MM.1S (cell line): Measurements from ENCODE around the gene ALG8.
"Not testable (repeated sequence)": the region's sequence is repeated elsewhere in the genome, so short reads cannot be mapped to it uniquely, and the experiment has no call there.

Experiments
- DNase-seq: peaks from one replicate; pipeline ENCODE4 v3.0.0-alpha.2; 2015
- H2AFZ ChIP-seq: fragments of 300-600 bp; sonication (generic); 2 replicates; pipeline ENCODE4 v1.6.0; 2016; ENCODE audit warnings: antibody characterized with exemption, low read length
- H3F3A ChIP-seq: fragments of 300-600 bp; sonication (generic); 2 replicates; pipeline ENCODE4 v1.6.1; 2016; ENCODE audit warnings: mild to moderate bottlenecking, antibody characterized with exemption, low read length, moderate library complexity, mixed read lengths; ENCODE audit not compliant: insufficient read depth
- H3K27ac ChIP-seq: fragments of 300-600 bp; sonication (generic); 2 replicates; pipeline ENCODE4 v1.5.1; 2016; ENCODE audit warnings: mild to moderate bottlenecking, low read length
- H3K27me3 ChIP-seq: fragments of 300-600 bp; sonication (generic); replicated peaks from 2 replicates; pipeline ENCODE4 v1.6.0; 2016; ENCODE audit warnings: low read length; ENCODE audit not compliant: insufficient read depth
- H3K36me3 ChIP-seq: fragments of 300-600 bp; sonication (generic); replicated peaks from 2 replicates; pipeline ENCODE4 v1.6.1; 2016; ENCODE audit warnings: mild to moderate bottlenecking, low read length, mixed read lengths; ENCODE audit not compliant: insufficient read depth
- H3K4me1 ChIP-seq: fragments of 300-600 bp; sonication (generic); 2 replicates; pipeline ENCODE4 v1.6.1; 2016; ENCODE audit warnings: low read length, mixed read lengths
- H3K4me2 ChIP-seq: fragments of 300-600 bp; sonication (generic); 2 replicates; pipeline ENCODE4 v1.6.0; 2016; ENCODE audit warnings: low read depth, low read length
- H3K4me3 ChIP-seq: fragments of 300-600 bp; sonication (generic); 2 replicates; pipeline ENCODE4 v1.5.1; 2016; ENCODE audit warnings: low read length, mixed read lengths
- H3K79me2 ChIP-seq: fragments of 300-600 bp; sonication (generic); 2 replicates; pipeline ENCODE4 v1.6.1; 2016; ENCODE audit warnings: mixed run types, low read length, mixed read lengths
- H3K9ac ChIP-seq: fragments of 300-600 bp; sonication (generic); 2 replicates; pipeline ENCODE4 v1.6.1; 2016; ENCODE audit warnings: low read length, mixed read lengths
- H3K9me2 ChIP-seq: fragments of 300-600 bp; sonication (generic); replicated peaks from 2 replicates; pipeline ENCODE4 v1.6.1; 2016; ENCODE audit warnings: mild to moderate bottlenecking, low read length, mixed read lengths; ENCODE audit not compliant: insufficient read depth
- H3K9me3 ChIP-seq: fragments of 300-600 bp; sonication (generic); replicated peaks from 2 replicates; pipeline ENCODE4 v1.6.1; 2016; ENCODE audit warnings: mild to moderate bottlenecking, low read length, mixed read lengths; ENCODE audit not compliant: insufficient read depth
- H4K20me1 ChIP-seq: fragments of 300-600 bp; sonication (generic); 2 replicates; pipeline ENCODE4 v1.6.1; 2016; ENCODE audit warnings: mild to moderate bottlenecking, low read length, moderate library complexity, mixed read lengths; ENCODE audit not compliant: insufficient read depth
- EZH2 ChIP-seq: fragments of 300-600 bp; sonication (generic); optimal IDR thresholded peaks from 2 replicates; pipeline ENCODE3; 2017; ENCODE audit warnings: low read depth, mild to moderate bottlenecking, antibody characterized with exemption, low read length, mixed read lengths
- EZH2phosphoT487 ChIP-seq: fragments of 300-600 bp; sonication (generic); IDR thresholded peaks from 2 replicates; pipeline ENCODE4 v1.6.1; 2018; ENCODE audit warnings: antibody characterized with exemption, low read length
- TF ChIP-seq, protein P1 (sequence below): fragments of 300-600 bp; sonication (generic); IDR thresholded peaks from 2 replicates; pipeline ENCODE4 v1.5.1; 2016; ENCODE audit warnings: antibody characterized with exemption, low read length, mixed read lengths

Gene ALG8

DNA sequence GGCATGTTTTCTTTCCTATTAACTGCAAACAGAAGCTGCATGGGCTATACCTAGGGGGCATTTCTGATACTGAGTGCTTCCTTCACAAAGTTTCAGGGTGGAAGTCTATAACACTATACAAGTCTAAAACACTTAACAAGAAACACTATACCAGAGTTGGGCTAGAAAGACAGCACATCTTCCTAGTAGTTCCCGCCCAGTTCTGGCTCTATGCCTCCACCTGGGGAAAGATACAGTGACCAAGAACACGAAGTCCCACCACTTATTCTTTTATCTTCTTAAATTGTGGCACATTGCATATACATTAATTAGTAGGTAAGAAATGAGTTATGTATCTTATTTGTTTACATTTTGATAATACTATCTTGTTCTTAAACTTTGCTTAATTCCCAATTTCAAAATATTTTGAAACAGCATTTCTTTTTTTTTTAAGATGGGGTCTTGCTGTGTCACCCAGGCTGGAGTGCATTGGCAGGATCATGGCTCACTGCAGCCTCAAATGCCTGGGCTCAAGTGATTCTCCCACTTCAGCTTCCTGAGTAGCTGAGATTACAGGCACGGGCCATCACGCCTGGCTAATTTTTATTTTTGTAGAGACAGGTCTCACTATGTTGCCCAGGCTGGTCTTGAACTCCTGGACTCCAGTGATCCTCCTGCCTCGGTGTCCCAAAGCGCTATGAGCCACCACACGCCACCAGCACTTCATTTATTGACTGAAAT lies 41.6 kb downstream of the ALG8 start:
- Histone ChIP-seq H3F3A (no peaks in the 10 kb centered on the region), H4K20me1 (no peaks in the 10 kb centered on the region), H3K27ac (no peak overlapping the region), H3K9me2 (no peaks in the 10 kb centered on the region), H3K4me2 (no peak overlapping the region), H3K79me2 (no peaks in the 10 kb centered on the region), H3K27me3 (no peaks in the 10 kb centered on the region), H3K36me3 (no peaks in the 10 kb centered on the region; the same call in 1 of the 2 replicates), H3K9me3 (no peaks in the 10 kb centered on the region), H3K4me3 (no peak overlapping the region), H2AFZ (no peak overlapping the region), H3K4me1 (no peaks in the 10 kb centered on the region), H3K9ac (no peak overlapping the region)
- no peak for TF ChIP-seq EZH2phosphoT487
- TF ChIP-seq EZH2 = no peak
- TF ChIP-seq, protein P1, sequence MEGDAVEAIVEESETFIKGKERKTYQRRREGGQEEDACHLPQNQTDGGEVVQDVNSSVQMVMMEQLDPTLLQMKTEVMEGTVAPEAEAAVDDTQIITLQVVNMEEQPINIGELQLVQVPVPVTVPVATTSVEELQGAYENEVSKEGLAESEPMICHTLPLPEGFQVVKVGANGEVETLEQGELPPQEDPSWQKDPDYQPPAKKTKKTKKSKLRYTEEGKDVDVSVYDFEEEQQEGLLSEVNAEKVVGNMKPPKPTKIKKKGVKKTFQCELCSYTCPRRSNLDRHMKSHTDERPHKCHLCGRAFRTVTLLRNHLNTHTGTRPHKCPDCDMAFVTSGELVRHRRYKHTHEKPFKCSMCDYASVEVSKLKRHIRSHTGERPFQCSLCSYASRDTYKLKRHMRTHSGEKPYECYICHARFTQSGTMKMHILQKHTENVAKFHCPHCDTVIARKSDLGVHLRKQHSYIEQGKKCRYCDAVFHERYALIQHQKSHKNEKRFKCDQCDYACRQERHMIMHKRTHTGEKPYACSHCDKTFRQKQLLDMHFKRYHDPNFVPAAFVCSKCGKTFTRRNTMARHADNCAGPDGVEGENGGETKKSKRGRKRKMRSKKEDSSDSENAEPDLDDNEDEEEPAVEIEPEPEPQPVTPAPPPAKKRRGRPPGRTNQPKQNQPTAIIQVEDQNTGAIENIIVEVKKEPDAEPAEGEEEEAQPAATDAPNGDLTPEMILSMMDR = no peak
- DNase-seq = no peak

DNA sequence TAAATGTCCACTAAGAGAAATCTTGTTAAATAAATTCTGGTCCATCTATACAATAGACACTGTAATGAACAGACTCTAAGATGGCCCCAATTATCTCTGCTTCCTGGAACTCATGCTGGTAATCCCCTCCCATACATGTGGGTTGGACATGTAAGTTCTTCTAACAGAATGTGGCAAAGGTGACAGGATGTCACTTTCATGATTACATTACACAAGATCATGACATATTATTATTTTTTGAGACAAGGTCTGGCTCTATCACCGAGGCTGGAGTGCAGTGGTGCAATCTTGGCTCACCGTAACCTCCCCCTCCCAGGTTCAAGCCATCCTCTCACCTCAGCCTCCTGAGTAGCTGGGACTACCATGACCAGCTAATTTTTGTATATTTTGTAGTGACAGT lies 45.2 kb downstream of the ALG8 start:
- Histone ChIP-seq H3K36me3 (no peaks in the 10 kb centered on the region), H3K9me3 (no peaks in the 10 kb centered on the region), H2AFZ (no peak overlapping the region), H3K4me1 (no peaks in the 10 kb centered on the region), H3K79me2 (no peaks in the 10 kb centered on the region), H3K4me2 (no peak overlapping the region), H3K27me3 (no peaks in the 10 kb centered on the region), H3K27ac (no peak overlapping the region), H3K9ac (no peak overlapping the region), H3K4me3 (no peak overlapping the region), H3F3A (no peaks in the 10 kb centered on the region), H4K20me1 (no peaks in the 10 kb centered on the region), H3K9me2 (no peaks in the 10 kb centered on the region)
- no peak for TF ChIP-seq EZH2phosphoT487
- TF ChIP-seq, protein P1 = no peak
- TF ChIP-seq EZH2 = no peak
- DNase-seq = no peak

DNA sequence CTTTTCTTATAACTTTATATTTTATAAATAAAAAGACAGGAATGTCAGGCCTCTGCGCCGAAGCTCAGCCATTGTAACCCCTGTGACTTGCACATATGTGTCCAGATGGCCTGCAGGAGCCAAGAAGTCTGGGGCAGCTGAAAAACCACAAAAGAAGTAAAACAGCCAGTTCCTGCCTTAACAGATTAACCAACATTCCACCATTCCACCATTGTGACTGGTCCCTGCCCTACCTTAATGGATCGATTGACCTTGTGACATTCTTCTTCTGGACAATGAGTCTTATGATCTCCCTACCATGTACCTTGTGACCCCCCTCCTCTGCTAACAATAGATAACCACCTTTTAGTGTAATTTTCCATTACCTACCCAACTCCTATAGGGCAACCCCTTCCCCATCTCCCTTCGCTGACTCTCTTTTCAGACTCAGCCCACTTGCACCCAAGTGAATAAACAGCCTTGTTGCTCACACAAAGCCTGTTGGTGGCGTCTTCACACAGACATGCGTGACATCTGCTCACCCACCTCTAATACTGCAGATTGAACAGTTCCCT lies 52.8 kb downstream of the ALG8 start:
- not testable (repeated sequence) for H3K9me3 ChIP-seq, H3K9ac ChIP-seq, H3K79me2 ChIP-seq, H3K4me3 ChIP-seq, H3K9me2 ChIP-seq, H3K27ac ChIP-seq, H3K27me3 ChIP-seq, H3K36me3 ChIP-seq, DNase-seq, H4K20me1 ChIP-seq, H3K4me2 ChIP-seq, H3F3A ChIP-seq, H2AFZ ChIP-seq, H3K4me1 ChIP-seq

DNA sequence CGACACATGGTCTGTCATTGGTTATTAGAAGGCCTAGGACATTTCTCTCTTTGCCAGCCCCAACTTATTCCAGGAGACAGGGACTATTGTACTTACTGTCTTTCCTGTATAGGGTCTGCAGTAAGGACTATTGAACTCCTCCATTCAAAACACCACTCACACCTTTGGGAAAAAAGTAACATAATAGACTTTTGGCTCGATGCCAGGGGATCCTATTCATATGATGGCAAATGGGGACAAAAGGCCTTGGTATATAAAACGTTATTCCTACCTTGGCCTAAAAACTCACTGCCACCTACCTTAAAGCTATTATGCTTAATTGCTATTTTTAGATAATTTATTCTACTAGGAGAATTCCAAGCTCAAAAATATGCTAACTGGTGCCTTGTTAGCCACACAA lies 53.5 kb downstream of the ALG8 start:
- H3K4me3 ChIP-seq = no peak overlapping the region
- H3K4me2 ChIP-seq = no peak overlapping the region
- H3K4me1 ChIP-seq = no peaks in the 10 kb centered on the region
- no peaks in the 10 kb centered on the region for H3F3A ChIP-seq
- H3K9ac ChIP-seq = no peak overlapping the region
- H3K79me2 ChIP-seq = no peaks in the 10 kb centered on the region
- H3K27me3 ChIP-seq = no peaks in the 10 kb centered on the region
- H3K9me3 ChIP-seq = no peaks in the 10 kb centered on the region
- no peak overlapping the region for H3K27ac ChIP-seq
- H3K9me2 ChIP-seq = no peaks in the 10 kb centered on the region
- TF ChIP-seq, protein P1 = no peak
- TF ChIP-seq EZH2 (no peak), EZH2phosphoT487 (no peak)
- no peaks in the 10 kb centered on the region for H3K36me3 ChIP-seq
- H2AFZ ChIP-seq = no peak overlapping the region
- no peak for DNase-seq
- H4K20me1 ChIP-seq = no peaks in the 10 kb centered on the region

DNA sequence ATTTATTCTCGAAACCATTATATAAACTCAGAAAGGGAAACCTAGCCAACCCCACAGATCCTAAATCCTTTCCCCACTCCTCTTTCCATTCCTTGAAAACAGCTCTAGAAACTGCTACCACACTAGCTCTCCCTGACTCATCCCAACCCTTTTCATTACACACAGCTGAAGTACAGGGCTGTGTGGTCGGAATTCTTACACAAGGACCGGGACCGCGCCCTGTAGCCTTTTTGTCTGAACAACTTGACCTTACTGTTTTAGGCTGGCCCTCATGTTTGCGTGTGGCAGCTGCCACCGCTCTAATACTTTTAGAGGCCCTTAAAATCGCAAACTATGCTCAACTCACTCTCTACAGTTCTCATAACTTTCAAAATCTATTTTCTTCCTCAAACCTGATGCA lies 54.9 kb downstream of the ALG8 start:
- not testable (repeated sequence) for H3K27me3 ChIP-seq, H3K36me3 ChIP-seq, H3K79me2 ChIP-seq, H3K9me2 ChIP-seq, DNase-seq, H3K4me2 ChIP-seq, H2AFZ ChIP-seq, H3K9me3 ChIP-seq, H3K4me3 ChIP-seq, H3K27ac ChIP-seq, H3F3A ChIP-seq, H3K9ac ChIP-seq, H4K20me1 ChIP-seq, H3K4me1 ChIP-seq
